Right lung (tissue), 10 donors: Measurements from ENCODE around the gene ADCY5. TPM values are rescaled to one million over a fixed set of nuclear protein-coding genes. Genes with fewer than 3 reads are reported as not detected.
"Not testable (repeated sequence)": the region's sequence is repeated elsewhere in the genome, so short reads cannot be mapped to it uniquely, and the experiment has no call there.

Experiments used
- DNase-seq, 2 donors: peaks; one replicate each; pipeline ENCODE4 v3.0.0-alpha.2; 2013
- long read RNA-seq, 8 donors: transcript quantifications; one replicate each; lab custom pipeline, GENCODE V29; 2026
- polyA plus RNA-seq, 5 donors: library from polyadenylated mRNA; unstranded; fragments of 120-200 nt; gene quantifications; one replicate each; pipeline versions ENCODE4 v1.2.1 to v1.2.3, GENCODE V29; 2013; ENCODE audit warnings: inconsistent platforms in 1 of 5, low replicate concordance in 1 of 5; ENCODE audit not compliant: insufficient read length in 5 of 5, insufficient read depth in 1 of 5

Gene ADCY5
- polyA plus RNA-seq, result 10 to 100 TPM; 12.1 to 14.9 (median 13.4) TPM
- long read RNA-seq, donor 1, full-length matches to known transcripts, result 1 of 1 reads
- long read RNA-seq, donor 1, partial matches to known transcripts, result 0 of 1 reads
- long read RNA-seq, donor 1, other reads (novel, unspliced or antisense), result 0 of 1 reads
- long read RNA-seq, donor 2, full-length matches to known transcripts, result 1 of 1 reads
- long read RNA-seq, donor 2, partial matches to known transcripts, result 0 of 1 reads
- long read RNA-seq, donor 2, other reads (novel, unspliced or antisense), result 0 of 1 reads
- long read RNA-seq, donor 3, result 0 reads
- long read RNA-seq, donor 4, full-length matches to known transcripts, result 2 of 2 reads
- long read RNA-seq, donor 4, partial matches to known transcripts, result 0 of 2 reads
- long read RNA-seq, donor 4, other reads (novel, unspliced or antisense), result 0 of 2 reads
- long read RNA-seq, donor 5, result 0 reads
- long read RNA-seq, donor 6, result 0 reads
- long read RNA-seq, donor 7, full-length matches to known transcripts, result 1 of 1 reads
- long read RNA-seq, donor 7, partial matches to known transcripts, result 0 of 1 reads
- long read RNA-seq, donor 7, other reads (novel, unspliced or antisense), result 0 of 1 reads
- long read RNA-seq, donor 8, full-length matches to known transcripts, result 1 of 1 reads
- long read RNA-seq, donor 8, partial matches to known transcripts, result 0 of 1 reads
- long read RNA-seq, donor 8, other reads (novel, unspliced or antisense), result 0 of 1 reads

DNA sequence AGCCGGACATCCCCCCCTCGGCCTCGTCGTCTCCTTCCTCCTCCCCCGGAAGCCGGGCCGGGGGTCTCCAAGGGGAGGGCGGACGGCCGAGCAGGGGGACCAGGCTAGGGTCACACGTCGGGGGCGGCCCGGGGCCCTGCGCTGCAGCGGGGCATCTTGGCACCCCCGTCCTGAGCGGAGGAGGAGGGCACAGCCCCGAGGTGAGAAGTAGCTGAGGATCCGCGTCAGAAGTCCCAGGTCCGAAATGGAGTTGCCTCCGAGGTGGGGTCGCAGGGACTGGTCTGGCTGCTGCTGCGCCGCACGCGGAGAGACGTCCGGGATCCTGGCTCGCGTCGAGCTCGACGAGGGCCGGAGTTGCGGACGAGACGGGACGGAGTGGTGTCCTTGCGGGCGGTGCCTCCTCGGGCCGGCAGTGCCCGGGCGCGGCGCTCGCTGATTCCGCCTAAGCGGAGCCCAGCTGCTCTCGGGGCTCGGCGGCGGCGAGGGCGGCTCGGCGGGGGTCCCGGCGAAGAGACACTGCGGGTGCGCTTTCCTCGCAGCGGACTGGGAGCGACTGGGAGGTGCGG lies at the start of gene ADCY5:
ADCY5 (minus strand) TSS at position 555 of the 566 bp plus-strand sequence; CDS start at position 10, 545 bp downstream.
- DNase-seq, result no peak

DNA sequence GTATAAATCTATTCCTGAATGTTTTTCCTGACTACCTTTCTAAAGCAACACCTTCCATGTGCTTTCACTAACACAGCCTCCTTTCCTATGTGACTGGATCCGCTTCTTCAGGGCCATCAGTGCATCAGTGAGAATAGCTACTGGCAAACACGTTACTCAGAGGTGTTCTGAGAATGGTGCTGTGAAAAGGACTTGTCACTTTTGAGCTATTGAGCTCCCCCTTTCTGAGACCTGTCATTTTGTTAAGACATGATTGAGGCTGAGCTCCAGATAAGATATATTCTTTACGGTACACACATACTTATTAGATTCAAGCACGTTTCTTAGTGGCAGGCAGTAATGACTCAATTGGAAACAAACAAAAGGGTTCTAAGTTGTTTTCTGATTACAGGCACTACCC lies 45.0 kb upstream of the ADCY5 start:
- DNase-seq, result no peak

DNA sequence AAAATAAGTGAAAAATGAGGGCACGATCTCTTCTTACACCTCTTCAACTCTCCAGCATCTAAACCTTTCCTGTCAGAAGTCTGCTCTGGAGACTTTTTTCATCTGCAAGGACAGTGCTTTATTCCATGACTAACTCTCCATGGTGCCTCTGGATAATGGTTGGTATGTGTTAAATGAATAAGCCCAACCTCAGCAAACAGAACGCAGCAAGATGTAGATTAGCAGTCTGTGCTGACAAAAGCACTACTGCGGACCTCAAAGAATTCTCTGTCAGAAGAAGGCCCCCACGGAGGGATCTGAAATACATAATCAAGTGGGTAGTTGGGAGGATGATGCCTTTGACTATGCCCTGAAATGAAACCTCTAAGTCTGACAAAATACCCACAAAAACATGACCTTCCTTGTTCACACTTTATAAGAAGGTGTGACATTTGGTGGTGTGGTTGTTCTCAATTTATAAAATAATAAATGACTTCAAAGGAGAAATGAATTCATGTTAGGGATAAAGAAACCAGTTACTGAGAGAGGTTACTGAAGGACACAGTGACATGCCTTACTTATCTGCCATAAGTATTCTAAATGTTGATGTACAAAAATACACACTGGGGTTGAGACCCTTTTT lies 43.2 kb upstream of the ADCY5 start:
- DNase-seq, result no peak

DNA sequence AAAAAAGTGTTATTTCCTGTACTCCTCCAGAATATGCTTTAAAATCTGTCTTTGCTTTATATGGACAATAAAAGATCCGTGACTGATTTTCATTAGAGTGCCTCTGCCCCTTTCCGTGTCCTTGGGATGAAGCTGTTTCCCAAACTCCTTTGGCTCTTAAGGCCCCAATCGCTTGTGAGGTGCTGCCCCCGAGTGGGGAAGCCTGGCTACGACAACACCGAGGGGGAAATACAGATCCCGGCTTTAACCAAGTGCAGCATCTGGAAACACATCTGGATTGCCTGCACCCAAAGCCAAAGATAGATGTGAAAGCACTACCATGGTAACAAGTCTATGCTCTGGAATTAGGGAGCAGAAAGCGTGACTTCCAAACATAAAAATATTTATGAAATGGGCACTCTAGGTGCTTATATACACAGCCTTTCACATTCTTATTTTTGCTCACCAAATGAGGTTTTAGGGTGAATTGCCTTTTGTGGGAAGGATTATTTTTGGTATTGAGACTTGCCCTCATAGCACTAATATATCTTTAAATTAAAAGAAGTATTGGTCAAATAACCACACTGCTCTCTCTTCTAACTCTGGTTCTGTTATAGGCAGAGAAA lies 40.6 kb upstream of the ADCY5 start:
- peak; percentile 54 to 67 for DNase-seq

DNA sequence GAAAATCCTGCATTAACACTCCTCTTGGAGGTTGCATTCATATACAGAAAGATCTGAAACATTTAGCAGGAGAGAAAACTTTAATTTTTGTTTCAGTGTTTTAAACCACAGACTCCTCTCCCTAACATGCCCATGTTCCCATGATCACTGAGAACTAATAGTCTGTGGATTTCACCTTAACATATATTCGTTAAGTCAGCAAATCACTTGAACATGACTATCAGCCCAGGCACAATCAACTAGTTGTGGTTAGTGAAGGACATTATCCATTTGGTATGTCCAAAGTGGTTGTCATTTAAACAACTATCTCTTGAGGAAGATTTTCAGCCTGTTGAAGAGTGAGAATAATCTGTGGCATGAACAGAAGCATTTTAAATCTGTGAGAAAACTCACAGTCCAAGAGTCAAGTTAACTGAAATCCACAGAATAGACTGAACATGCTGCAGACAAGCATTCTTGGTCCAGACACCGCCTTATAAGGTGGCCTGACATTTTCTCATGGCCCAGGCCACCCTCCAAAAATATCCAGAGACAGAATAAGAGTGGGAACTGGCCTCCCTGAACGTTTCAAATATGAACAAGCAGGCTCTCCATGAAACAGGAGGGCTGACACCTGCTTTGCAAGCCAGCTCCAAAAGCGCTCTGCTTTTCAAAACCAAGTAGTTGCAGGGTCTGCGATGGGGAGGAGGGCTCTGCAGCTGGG lies 39.9 kb upstream of the ADCY5 start:
- no peak for DNase-seq

DNA sequence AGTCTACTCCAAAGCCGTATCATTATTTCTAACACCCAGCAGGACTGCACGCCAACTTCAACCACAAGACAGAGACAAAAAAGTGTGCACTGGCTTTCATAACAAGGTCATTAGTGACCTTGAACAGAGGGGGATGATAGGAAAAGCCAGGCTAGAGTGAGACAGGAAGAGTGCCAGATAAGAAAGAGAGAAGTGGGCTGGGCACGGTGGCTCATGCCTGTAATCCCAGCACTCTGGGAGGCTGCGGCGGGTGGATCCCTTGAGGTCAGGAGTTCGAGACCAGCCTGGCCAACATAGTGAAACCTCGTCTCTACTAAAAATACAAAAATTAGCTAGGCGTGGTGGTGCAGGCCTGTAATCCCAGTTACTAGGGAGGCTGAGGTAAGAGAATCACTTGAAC lies 38.2 kb upstream of the ADCY5 start:
- not testable (repeated sequence) for DNase-seq

DNA sequence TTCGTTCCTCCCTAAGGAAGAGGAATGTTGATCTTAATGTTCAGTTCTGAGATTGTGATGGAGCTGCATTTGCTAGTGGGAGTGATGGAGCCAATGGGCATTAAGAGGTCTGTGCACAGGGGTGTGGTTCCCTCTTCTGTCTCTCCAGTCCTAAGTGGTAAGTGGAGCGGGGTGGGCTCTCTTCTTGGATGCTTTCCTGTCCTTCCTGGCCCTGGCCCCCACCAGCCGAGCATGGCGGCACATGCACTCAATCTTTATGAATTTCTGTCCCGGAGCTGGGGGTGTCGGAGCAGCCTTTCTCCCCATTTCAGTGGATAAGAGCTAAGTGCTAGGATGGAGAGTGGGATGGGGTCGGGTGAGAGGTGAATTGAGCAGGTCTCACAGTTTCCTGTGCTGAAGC lies 37.6 kb upstream of the ADCY5 start:
- DNase-seq, result no peak

DNA sequence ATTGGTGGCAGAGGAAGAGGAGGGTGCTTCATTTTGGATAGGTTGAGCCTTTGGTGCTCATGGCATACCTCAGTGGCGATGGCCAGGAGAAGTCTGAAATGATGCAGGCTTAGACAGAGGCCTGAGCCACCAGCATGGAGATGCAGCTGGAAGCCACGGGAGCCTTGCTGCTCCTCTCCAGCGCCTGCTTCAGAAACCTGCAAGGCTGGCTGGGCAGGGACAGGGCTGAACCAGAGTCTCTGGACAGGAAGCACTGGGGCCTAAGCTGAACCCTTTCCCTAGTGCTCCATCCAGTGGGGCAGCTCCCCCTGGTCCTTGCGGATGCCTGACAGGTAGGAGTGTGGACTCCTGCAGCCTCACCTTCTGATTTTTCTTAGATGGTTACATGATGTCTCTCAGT lies 36.7 kb upstream of the ADCY5 start:
- no peak for DNase-seq

DNA sequence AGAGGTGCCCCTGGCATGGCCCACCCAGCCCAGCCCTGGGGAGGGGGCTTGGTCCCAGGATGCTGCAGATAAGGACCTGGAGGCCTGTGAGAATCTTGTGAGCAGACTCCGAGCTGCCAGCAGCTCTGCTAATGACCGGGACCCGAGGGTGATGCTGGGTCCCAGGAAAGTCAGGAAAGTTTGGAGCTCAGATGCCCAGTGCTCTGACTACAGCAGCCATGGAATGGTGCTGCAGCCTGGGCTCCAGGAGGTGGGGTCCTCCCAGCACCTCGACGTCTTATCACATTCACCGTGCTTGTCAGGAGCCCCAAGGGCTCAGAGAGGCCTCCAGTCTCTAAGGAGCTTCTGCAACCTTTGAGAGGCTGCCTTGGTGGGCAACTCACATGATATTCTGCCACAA lies 34.3 kb upstream of the ADCY5 start:
- no peak for DNase-seq

DNA sequence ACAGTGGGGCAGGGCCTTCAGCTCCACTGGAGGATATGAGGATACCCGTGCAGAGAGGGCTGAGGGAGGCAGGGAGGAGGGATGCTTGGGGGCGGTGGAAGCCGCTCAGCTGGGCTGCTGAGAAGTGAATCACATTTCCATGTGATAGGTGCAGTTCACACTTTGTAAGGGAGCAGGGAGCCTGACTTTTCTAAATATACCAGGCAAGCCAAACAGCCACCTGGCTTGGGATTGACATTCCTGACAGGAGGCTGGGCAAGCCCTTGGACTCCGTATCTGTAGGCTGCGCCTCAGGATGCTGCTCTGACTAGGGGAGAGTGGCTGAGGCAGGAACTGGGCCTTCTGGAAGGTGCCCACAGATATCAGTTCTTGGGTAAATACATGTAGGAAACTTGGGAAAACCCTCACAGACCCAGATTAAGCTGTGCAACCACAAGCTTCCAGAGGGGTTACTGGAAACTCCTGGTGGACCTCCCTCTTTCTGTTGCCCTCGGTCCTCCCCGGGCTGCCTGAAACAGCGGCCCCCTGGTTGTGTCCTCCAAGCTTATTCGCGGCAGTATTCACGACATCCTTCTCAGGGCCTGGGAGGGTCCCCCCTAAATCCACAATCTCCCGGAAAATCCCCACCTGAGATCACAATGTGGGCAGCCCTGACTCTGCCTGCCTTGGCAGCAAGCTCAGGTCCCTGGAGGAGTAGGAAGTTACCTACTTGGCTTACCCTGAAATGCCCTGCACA lies 33.0 kb upstream of the ADCY5 start:
- no peak for DNase-seq

DNA sequence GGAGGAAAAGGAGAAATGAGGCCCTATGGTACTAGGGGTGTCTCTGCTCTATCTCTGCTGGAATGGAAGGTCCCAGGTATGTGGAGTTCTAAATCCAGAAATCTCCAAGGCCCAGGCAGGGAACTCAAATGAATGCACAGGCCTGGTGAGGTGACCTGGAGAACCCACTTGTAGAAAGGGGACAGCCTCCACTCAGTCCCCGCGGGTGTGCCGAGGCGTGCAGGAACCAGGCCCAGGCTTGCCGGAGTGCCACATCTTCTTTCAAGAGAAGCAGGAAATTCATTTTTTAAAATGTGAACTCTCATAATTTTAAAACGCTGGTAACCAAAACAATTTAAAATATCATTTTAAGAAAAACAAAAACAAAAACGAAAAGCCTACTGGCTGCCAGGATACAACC lies 32.2 kb upstream of the ADCY5 start:
- DNase-seq, result no peak

DNA sequence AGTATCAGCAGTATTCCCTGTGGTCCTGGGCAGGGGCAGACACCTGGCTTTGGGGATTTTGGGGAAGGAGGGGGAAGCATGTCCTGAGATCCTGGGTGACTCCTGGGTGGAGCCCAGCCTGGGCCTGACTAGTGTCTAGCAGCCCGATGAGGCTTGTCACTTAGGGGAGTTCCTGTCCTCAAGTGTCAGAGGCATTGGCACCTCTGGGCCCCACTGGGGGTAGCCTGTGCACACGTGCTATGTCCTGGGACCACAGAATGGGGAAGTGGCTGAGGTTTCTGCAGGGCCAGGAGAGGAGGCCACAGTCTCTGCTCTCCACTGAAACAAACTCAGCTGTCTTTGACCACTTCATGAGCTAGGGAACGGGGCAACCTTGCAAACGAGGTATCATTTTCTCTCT lies 31.5 kb upstream of the ADCY5 start:
- DNase-seq, result no peak

DNA sequence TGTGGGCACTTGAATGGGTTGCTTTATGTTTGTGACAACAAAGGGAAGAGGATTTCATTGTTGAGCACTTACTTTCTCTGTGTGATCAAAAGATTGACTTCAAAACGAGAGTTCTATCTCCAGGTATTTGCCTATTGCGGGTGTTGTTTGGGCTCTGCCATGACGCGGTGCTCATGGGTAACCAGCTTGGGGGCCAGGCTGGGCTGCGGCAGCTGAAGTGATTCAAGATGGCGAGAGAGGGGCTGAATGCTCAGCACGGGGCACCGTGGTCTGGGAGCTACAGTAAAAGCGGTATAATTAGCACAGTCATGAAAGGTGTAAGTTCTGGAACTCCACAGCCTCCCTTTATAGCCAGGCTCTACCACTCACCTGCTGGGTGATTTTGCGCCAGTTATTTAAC lies 31.0 kb upstream of the ADCY5 start:
- DNase-seq, result no peak

DNA sequence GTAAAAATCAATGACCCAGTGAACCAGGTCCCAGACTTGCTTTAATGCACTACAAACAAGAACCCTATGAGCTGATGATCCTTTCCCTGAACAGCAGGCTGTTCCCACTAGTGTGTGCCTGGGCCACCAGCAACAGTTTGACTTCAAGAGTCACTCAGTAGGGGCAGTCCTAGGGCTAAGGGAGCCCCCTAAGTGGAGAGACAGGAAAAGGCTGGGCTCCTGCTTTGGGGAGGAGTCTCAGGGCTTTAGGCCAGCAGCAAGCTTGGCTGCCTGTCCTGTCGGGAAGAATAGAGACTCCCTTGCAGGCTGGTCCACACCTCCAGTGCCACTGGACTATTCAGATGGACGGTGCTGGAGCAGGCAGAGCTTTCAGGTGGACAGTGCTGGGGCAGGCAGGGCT lies 29.4 kb upstream of the ADCY5 start:
- DNase-seq, result no peak

DNA sequence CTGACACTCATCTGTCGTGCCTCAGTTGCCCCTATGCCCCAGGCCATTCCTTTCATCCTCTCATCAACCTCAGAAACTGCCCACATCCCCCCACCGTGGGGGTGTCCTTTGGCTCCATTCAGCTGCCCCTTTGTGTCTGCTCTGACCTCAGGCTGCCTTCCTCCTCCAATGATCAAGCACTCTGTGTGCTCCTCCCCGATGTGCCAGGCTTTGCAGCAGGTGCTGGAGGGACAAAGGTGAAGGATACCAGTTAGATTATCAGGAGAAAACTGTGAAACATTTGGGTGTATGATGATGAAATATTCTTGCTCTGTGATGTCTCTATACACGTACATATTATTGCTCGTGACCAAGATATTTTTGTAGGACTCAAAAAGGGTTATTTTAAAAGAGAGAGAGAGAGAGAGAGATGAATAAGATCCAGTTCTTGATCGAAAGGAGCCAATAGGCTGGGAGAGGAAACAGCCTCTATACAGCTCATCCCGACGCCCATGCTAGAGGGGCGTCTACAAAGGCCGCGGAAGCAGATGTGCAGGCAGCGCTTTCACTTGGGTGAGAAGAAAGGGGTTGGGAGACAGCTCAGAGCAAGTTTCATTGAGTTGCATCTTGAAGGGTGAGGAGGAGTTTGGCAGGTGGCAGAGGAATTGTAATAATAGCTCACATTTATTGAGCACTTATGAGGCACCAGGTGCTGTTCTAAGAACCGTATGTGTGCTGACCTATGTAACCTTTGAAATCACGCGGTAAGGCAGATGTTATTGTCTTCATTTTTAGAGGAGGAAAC lies 28.3 kb upstream of the ADCY5 start:
- DNase-seq, result no peak

DNA sequence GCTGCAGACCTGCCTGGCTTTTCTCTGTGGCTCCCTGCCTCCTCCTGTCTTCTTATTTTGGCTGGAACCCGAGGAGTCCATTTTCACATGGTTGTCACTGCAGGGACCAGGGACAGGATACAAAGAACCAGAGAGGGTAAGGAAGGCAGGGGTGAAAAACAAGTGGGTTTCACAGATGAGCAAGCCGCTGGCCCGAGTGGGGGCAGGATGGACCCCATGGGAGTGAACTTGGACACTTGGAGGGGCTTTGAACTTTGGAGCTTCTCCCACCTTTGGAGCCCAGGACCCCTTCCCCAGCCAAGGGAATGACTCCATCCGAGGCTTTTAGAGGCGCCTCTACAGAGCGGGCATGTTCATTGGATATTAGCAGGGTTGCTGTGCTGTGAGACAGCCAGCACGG lies 26.9 kb upstream of the ADCY5 start:
- no peak for DNase-seq

DNA sequence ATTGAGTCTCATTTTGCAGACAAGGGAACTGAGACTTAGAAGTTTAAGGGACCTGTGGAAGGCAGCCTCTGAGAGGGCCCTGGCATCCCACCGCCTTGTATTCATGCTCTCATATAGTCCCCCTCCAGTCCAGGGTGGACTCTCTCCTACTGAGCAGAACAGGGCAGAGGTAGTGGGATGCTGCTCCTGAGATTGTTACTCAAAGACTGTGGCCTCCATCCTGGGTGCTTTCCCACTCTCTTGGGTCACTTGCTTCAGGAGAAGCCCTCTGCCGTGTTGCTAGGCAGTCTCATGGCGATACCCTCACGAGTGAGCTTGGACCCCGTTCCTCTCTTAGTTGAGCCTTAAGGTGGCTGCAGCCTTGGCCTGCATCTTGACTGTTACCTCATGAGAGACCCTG lies 22.2 kb upstream of the ADCY5 start:
- DNase-seq, result no peak

DNA sequence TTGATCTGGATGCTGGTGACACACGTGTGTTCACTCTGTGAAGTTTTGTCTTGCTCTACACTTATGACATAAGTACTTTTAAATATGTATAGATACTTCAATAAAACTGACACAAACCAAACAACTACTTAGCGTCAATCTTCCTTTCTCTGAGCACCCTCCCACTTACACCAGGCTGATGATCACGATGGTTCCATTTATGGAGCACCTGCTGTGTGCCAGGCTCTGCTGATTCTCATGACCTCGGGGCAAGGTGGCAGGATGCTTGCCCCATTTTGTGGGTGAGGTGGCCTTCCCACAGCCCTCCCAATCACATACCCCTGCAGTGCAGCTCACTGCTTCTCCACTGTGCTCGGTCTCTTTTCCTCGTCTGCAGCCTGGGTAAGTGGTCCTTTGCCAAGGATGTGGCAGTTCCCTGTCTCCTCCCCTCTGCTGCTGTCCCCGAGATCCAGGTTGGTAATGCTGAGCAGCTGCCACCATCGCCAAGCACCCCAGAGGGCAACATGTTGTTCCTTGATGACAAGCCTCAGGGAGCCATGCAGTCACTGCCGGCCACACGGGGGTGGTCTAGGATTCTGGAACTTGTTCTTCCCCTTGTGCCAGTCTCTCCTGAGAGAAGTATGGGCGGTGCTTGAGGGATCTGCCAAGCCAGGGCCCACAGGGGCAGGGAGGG lies 20.6 kb upstream of the ADCY5 start:
- no peak for DNase-seq

DNA sequence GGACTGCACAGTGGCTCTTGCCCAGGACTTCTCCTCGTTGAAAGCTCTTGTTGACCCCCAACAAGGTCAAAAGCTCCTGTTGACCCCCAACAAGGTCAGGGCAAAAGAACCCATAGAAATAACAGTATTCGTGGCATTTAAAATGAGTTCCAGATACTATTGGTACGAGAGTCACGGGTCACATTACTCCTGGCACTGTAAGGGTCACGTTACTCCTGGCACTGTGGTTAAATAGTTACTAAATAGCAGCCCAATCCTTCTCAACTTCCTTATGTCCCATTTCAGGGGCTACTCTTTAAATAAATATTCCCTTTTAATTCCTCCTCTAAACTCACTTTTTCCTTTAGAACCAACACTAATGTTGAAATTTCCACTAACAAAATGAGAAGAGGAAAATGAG lies 18.2 kb upstream of the ADCY5 start:
- no peak for DNase-seq
